Gastroesophageal sphincter (tissue), 4 donors: ENCODE data around the gene MED31. TPM values are rescaled to one million over a fixed set of nuclear protein-coding genes. Genes with fewer than 3 reads are reported as not detected.

ENCODE experiments used
- ATAC-seq: fragments of 150-250 bp; one replicate; pipeline ENCODE4 v1.9.1; 2016; ENCODE audit warnings: mild to moderate bottlenecking, moderate library complexity
- H3K27ac ChIP-seq, 4 donors: fragments of 200-600 bp; sonication (generic) in 3 of 4; 1 replicate in 3 of 4; 2 replicates in 1 of 4; pipeline ENCODE4 v1.5.1; 2016 to 2019
- H3K27me3 ChIP-seq: fragments of 200-600 bp; sonication (generic); one replicate; pipeline ENCODE4 v1.5.1; 2019
- H3K36me3 ChIP-seq, 2 donors: fragments of 200-600 bp; sonication (generic); one replicate each; pipeline ENCODE4 v1.5.1; 2019; ENCODE audit warnings: control low read depth in 1 of 2
- H3K4me1 ChIP-seq, 3 donors: fragments of 200-600 bp; sonication (generic); 1 replicate in 2 of 3; 2 replicates in 1 of 3; pipeline ENCODE4 v1.5.1; 2016 to 2019; ENCODE audit warnings: control low read depth in 2 of 3
- H3K4me3 ChIP-seq, 2 donors: fragments of 200-600 bp; sonication (generic); one replicate each; pipeline ENCODE4 v1.5.1; 2019; ENCODE audit warnings: mild to moderate bottlenecking in 1 of 2, moderate library complexity in 1 of 2
- H3K9me3 ChIP-seq, 3 donors: fragments of 200-600 bp; sonication (generic); one replicate each; pipeline ENCODE4 v1.5.1; 2017 to 2019; ENCODE audit warnings: control low read depth in 2 of 3
- CTCF ChIP-seq, 4 experiments: fragments of 200-600 bp in 2 of 4; fragments of 450-650 bp in 2 of 4; sonication (generic) in 1 of 4; IDR thresholded peaks; one replicate each; pipeline ENCODE4 v1.5.1; 2017 to 2019; ENCODE audit warnings: antibody characterized with exemption in 4 of 4, mild to moderate bottlenecking in 2 of 4, moderate library complexity in 2 of 4
- EP300 ChIP-seq: sonication (generic); formaldehyde crosslinking; IDR thresholded peaks from one replicate; pipeline ENCODE4 v1.6.1; 2017; ENCODE audit warnings: antibody characterized with exemption, mild to moderate bottlenecking
- POLR2A ChIP-seq, 2 donors: fragments of 450-650 bp; IDR thresholded peaks; one replicate each; pipeline ENCODE4 v1.6.1; 2017; ENCODE audit warnings: antibody characterized with exemption in 2 of 2, mild to moderate bottlenecking in 2 of 2, moderate library complexity in 1 of 2
- POLR2AphosphoS5 ChIP-seq: sonication (generic); formaldehyde crosslinking; IDR thresholded peaks from one replicate; pipeline ENCODE4 v1.6.1; 2017; ENCODE audit warnings: antibody characterized with exemption
- WGBS, 2 donors: methylation state at CpG; one replicate each; pipeline ENCODE4 v1.1.5; 2018; ENCODE audit warnings: low coverage in 1 of 2; 5-methylcytosine and 5-hydroxymethylcytosine counted together
- total RNA-seq, 4 donors: library from RNA; depleted of rRNA; stranded (reverse); fragments of >200 nt; gene quantifications; one replicate each; pipeline ENCODE4 v1.1.0, GENCODE V29; 2016

Gene MED31
- total RNA-seq, 4 donors from 2014 or later = 1.9 to 12.0 (median 7.8) TPM

- ATAC-seq = no peak
- peak overlapping the region; percentile 13 to 58 (median 34) for H3K27ac ChIP-seq
- H3K9me3 ChIP-seq = no peaks in the 10 kb centered on the region
- TF ChIP-seq EP300 = no peak
- H3K27me3 ChIP-seq = no peaks in the 10 kb centered on the region
- WGBS, 2 donors = 20 to 34% methylated on average over 3 of the region's 3 CpGs
- no peak overlapping the region for H3K4me3 ChIP-seq
- peaks cover 0 to 31% (median 21%) of the 10 kb centered on the region in 3 donors for H3K4me1 ChIP-seq
- peaks cover 0 to 79% of the 10 kb centered on the region in 2 donors for H3K36me3 ChIP-seq
Observed at GRCh38 chr17:6603744-6604325, 47.6 kb downstream of the MED31 start.

GRCh38 chr17:6602141-6602540 lies 49.3 kb downstream of the MED31 start:
- ATAC-seq = no peak
- Histone ChIP-seq H3K9me3 (no peaks in the 10 kb centered on the region), H3K27ac (no peak overlapping the region), H3K27me3 (no peaks in the 10 kb centered on the region), H3K4me3 (no peak overlapping the region), H3K36me3 (peaks cover 0 to 78% of the 10 kb centered on the region in 2 donors), H3K4me1 (peaks cover 0 to 46% (median 26%) of the 10 kb centered on the region in 3 donors)
- 79 to 90% methylated on average over 2 of the region's 2 CpGs for WGBS, 2 donors
- TF ChIP-seq EP300 (no peak), POLR2AphosphoS5 (no peak), CTCF (IDR thresholded peaks at IDR 0.05) (no peak), POLR2A (IDR thresholded peaks at IDR 0.05) (no peak)

- ATAC-seq = no peak
- H3K9me3 ChIP-seq = no peaks in the 10 kb centered on the region
- H3K27me3 ChIP-seq = no peaks in the 10 kb centered on the region
- no peak overlapping the region for H3K27ac ChIP-seq
- peaks cover 0 to 45% (median 26%) of the 10 kb centered on the region in 3 donors for H3K4me1 ChIP-seq
- TF ChIP-seq POLR2AphosphoS5 (no peak), CTCF (IDR thresholded peaks at IDR 0.05) (no peak), EP300 (no peak), POLR2A (IDR thresholded peaks at IDR 0.05) (no peak)
- no peak overlapping the region for H3K4me3 ChIP-seq
- peaks cover 5 to 78% of the 10 kb centered on the region in 2 donors for H3K36me3 ChIP-seq
Observed at GRCh38 chr17:6599364-6599763, 52.0 kb downstream of the MED31 start.

GRCh38 chr17:6597727-6598126 lies 53.7 kb downstream of the MED31 start:
- peak overlapping the region in 2 of 4 donors; percentile 13 to 43 for H3K27ac ChIP-seq
- H3K36me3 ChIP-seq = peaks cover 7 to 90% of the 10 kb centered on the region in 2 donors
- WGBS, 2 donors = 17 to 71% methylated on average over 1 of the region's 1 CpG

GRCh38 chr17:6596941-6597340 lies 54.5 kb downstream of the MED31 start:
- H3K9me3 ChIP-seq = no peaks in the 10 kb centered on the region
- H3K36me3 ChIP-seq = peaks cover 7 to 94% of the 10 kb centered on the region in 2 donors
- H3K27ac ChIP-seq = no peak overlapping the region
- no peaks in the 10 kb centered on the region for H3K27me3 ChIP-seq
- H3K4me3 ChIP-seq = no peak overlapping the region
- TF ChIP-seq POLR2AphosphoS5 (no peak), CTCF (IDR thresholded peaks at IDR 0.05) (no peak), EP300 (no peak), POLR2A (IDR thresholded peaks at IDR 0.05) (no peak)
- 90 to 94% methylated on average over 4 of the region's 4 CpGs for WGBS, 2 donors
- peaks cover 0 to 25% (median 19%) of the 10 kb centered on the region in 3 donors for H3K4me1 ChIP-seq
- ATAC-seq = no peak

More at GRCh38 chr17:6597727-6598126, 53.7 kb downstream of the MED31 start:
- peaks cover 0 to 28% (median 19%) of the 10 kb centered on the region in 3 donors for H3K4me1 ChIP-seq
- no peaks in the 10 kb centered on the region for H3K9me3 ChIP-seq
- TF ChIP-seq POLR2AphosphoS5 (no peak), EP300 (no peak), CTCF (IDR thresholded peaks at IDR 0.05) (no peak), POLR2A (IDR thresholded peaks at IDR 0.05) (no peak)
- H3K27me3 ChIP-seq = no peaks in the 10 kb centered on the region
- ATAC-seq = no peak
- no peak overlapping the region for H3K4me3 ChIP-seq
